Gastrocnemius medialis (tissue), 4 donors: Measurements from ENCODE around the gene CSNK1G1.

Experiments
- POLR2A ChIP-seq, 2 donors: fragments of 450-650 bp; IDR thresholded peaks; one replicate each; pipeline ENCODE4 v1.6.1; 2017; ENCODE audit warnings: antibody characterized with exemption in 2 of 2, mild to moderate bottlenecking in 2 of 2, moderate library complexity in 2 of 2
- TF ChIP-seq, protein P1 (sequence below), 5 experiments: fragments of 450-650 bp in 3 of 5; fragments of 200-600 bp in 2 of 5; sonication (generic) in 2 of 5; IDR thresholded peaks in 4 of 5; conservative IDR thresholded peaks in 1 of 5; 1 replicate in 4 of 5; 2 replicates in 1 of 5; pipeline ENCODE4 v1.5.1; 2016 to 2019; ENCODE audit warnings: antibody characterized with exemption in 5 of 5, mild to moderate bottlenecking in 3 of 5, moderate library complexity in 3 of 5

DNA sequence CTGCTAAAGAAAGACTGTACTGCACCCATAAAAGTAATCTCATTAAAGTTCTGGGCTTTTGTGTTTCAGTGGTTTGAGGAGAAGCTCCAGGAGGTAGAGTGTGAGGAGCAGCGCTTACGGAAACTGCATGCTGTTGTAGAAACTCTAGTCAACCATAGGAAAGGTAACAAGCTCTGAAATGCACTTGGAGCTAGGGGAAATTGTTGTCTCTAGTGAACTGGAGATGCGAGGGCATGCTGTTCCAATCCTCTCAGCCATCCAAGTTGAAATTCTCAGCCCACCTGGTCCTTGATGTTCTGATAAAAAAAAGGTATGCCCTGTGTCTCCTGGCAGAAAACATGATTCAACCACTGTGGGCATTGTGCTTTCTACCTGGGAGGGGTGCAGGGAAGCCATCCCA, 225.8 kb downstream of the CSNK1G1 start:
- TF ChIP-seq, protein P1, sequence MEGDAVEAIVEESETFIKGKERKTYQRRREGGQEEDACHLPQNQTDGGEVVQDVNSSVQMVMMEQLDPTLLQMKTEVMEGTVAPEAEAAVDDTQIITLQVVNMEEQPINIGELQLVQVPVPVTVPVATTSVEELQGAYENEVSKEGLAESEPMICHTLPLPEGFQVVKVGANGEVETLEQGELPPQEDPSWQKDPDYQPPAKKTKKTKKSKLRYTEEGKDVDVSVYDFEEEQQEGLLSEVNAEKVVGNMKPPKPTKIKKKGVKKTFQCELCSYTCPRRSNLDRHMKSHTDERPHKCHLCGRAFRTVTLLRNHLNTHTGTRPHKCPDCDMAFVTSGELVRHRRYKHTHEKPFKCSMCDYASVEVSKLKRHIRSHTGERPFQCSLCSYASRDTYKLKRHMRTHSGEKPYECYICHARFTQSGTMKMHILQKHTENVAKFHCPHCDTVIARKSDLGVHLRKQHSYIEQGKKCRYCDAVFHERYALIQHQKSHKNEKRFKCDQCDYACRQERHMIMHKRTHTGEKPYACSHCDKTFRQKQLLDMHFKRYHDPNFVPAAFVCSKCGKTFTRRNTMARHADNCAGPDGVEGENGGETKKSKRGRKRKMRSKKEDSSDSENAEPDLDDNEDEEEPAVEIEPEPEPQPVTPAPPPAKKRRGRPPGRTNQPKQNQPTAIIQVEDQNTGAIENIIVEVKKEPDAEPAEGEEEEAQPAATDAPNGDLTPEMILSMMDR (IDR thresholded peaks at IDR 0.05 in 4 of 5, conservative IDR thresholded peaks at IDR 0.05 in 1 of 5), result no peak
- no peak for TF ChIP-seq POLR2A (IDR thresholded peaks at IDR 0.05)
